CD14-positive monocyte (primary cell): ENCODE data around the gene DACT3. TPM values are rescaled to one million over a fixed set of nuclear protein-coding genes. Genes with fewer than 3 reads are reported as not detected.

Source experiments
- DNase-seq, 3 donors: peaks; one replicate each; pipeline ENCODE4 v3.0.0-alpha.2; 2011 to 2022
- H2AFZ ChIP-seq: 2 replicates; pipeline ENCODE4 v1.6.0; 2012; ENCODE audit warnings: mild to moderate bottlenecking, low read depth, low read length, inconsistent platforms; ENCODE audit not compliant: insufficient read depth, poor library complexity, severe bottlenecking
- H3K27ac ChIP-seq, 2 donors: 1 replicate in 1 of 2; 2 replicates in 1 of 2; pipeline ENCODE4 v1.5.1; 2012 to 2013; ENCODE audit warnings: low read length in 2 of 2, control low read depth in 1 of 2, inconsistent platforms in 1 of 2, low read depth in 1 of 2, mild to moderate bottlenecking in 1 of 2
- H3K27me3 ChIP-seq, 2 donors: one replicate each; pipeline versions ENCODE4 v1.6.0 to v1.6.1; 2011 to 2013; ENCODE audit warnings: low read length in 2 of 2; ENCODE audit not compliant: control insufficient read depth in 2 of 2, insufficient read depth in 2 of 2
- H3K36me3 ChIP-seq, 2 donors: replicated peaks in 1 of 2; 1 replicate in 1 of 2; 2 replicates in 1 of 2; pipeline versions ENCODE4 v1.5.1 to v1.6.1; 2012 to 2013; ENCODE audit warnings: low read length in 2 of 2, control low read depth in 1 of 2, inconsistent platforms in 1 of 2, mild to moderate bottlenecking in 1 of 2; ENCODE audit not compliant: insufficient read depth in 2 of 2, control insufficient read depth in 1 of 2
- H3K4me1 ChIP-seq, 2 donors: 1 replicate in 1 of 2; 2 replicates in 1 of 2; pipeline versions ENCODE4 v1.5.1 to v1.6.1; 2012 to 2013; ENCODE audit warnings: low read length in 2 of 2, control low read depth in 1 of 2, inconsistent platforms in 1 of 2, mild to moderate bottlenecking in 1 of 2, moderate library complexity in 1 of 2; ENCODE audit not compliant: insufficient read depth in 2 of 2, control insufficient read depth in 1 of 2
- H3K4me2 ChIP-seq: replicated peaks from 2 replicates; pipeline ENCODE3; 2012; ENCODE audit warnings: low read length, moderate library complexity, mild to moderate bottlenecking; ENCODE audit not compliant: poor library complexity, severe bottlenecking; ENCODE audit errors: extremely low read depth
- H3K4me3 ChIP-seq, 3 experiments: fragments of 200-600 bp in 1 of 3; sonication (generic) in 1 of 3; replicated peaks in 1 of 3; 1 replicate in 2 of 3; 2 replicates in 1 of 3; pipeline ENCODE4 v1.5.1; 2011 to 2013; ENCODE audit warnings: low read length in 3 of 3, mild to moderate bottlenecking in 3 of 3, control low read depth in 2 of 3, low read depth in 2 of 3, inconsistent platforms in 1 of 3, moderate library complexity in 1 of 3
- H3K79me2 ChIP-seq: 2 replicates; pipeline ENCODE4 v1.6.0; 2012; ENCODE audit warnings: mild to moderate bottlenecking, control low read depth, inconsistent platforms, low read length, moderate library complexity; ENCODE audit not compliant: insufficient read depth
- H3K9ac ChIP-seq: 2 replicates; pipeline ENCODE4 v1.6.0; 2017; ENCODE audit warnings: low read length, mild to moderate bottlenecking; ENCODE audit not compliant: insufficient read depth, poor library complexity, severe bottlenecking
- H3K9me3 ChIP-seq, 2 donors: replicated peaks in 1 of 2; 1 replicate in 1 of 2; 2 replicates in 1 of 2; pipeline versions ENCODE4 v1.5.1 to v1.6.1; 2012 to 2013; ENCODE audit warnings: low read length in 2 of 2, control low read depth in 1 of 2; ENCODE audit not compliant: control insufficient read depth in 1 of 2, insufficient read depth in 1 of 2
- H4K20me1 ChIP-seq: 2 replicates; pipeline ENCODE4 v1.6.0; 2012; ENCODE audit warnings: mild to moderate bottlenecking, low read length, control low read depth, moderate library complexity; ENCODE audit not compliant: insufficient read depth
- H3K27ac Mint-ChIP-seq, 7 donors: one replicate each; pipeline ENCODE4 v1.8.0; 2020; ENCODE audit warnings: mild to moderate bottlenecking in 7 of 7, mixed read lengths in 7 of 7, moderate library complexity in 6 of 7, inconsistent platforms in 2 of 7
- H3K27me3 Mint-ChIP-seq, 3 donors: one replicate each; pipeline ENCODE4 v1.8.0; 2021 to 2022; ENCODE audit warnings: low read depth in 3 of 3, mild to moderate bottlenecking in 3 of 3, mixed read lengths in 3 of 3, moderate library complexity in 3 of 3, inconsistent platforms in 1 of 3
- H3K36me3 Mint-ChIP-seq, 2 donors: one replicate each; pipeline ENCODE4 v1.8.0; 2020; ENCODE audit warnings: mixed read lengths in 2 of 2, inconsistent platforms in 1 of 2, mild to moderate bottlenecking in 1 of 2
- H3K4me1 Mint-ChIP-seq: one replicate; pipeline ENCODE4 v1.8.0; 2020; ENCODE audit warnings: mild to moderate bottlenecking, mixed read lengths
- H3K4me3 Mint-ChIP-seq, 2 donors: one replicate each; pipeline ENCODE4 v1.8.0; 2020; ENCODE audit warnings: mild to moderate bottlenecking in 2 of 2, mixed read lengths in 2 of 2, moderate library complexity in 1 of 2
- H3K9me3 Mint-ChIP-seq, 7 donors: one replicate each; pipeline ENCODE4 v1.8.0; 2020 to 2022; ENCODE audit warnings: mixed read lengths in 7 of 7, mild to moderate bottlenecking in 6 of 7, moderate library complexity in 6 of 7, inconsistent platforms in 2 of 7
- CTCF ChIP-seq: fragments of 200-600 bp; IDR thresholded peaks from one replicate; pipeline ENCODE4 v1.8.0; 2022; ENCODE audit warnings: antibody characterized with exemption, mild to moderate bottlenecking
- WGBS: methylation state at CpG from one replicate; pipeline ENCODE4 v1.1.5; 2013; ENCODE audit warnings: missing lambda C conversion rate; ENCODE audit not compliant: insufficient coverage; 5-methylcytosine and 5-hydroxymethylcytosine counted together
- intact Hi-C, 2 donors: fragments of 100-400 bp; cut with micrococcal nuclease; formaldehyde crosslinking; loops; one replicate each; pipeline versions ENCODE4 v1.15.0 to v1.15.1; 2023
- polyA plus RNA-seq, 3 donors: library from polyadenylated mRNA; depleted of rRNA in 1 of 3; unstranded in 2 of 3; stranded (reverse) in 1 of 3; fragments of 300-500 nt in 2 of 3; fragments of >200 nt in 1 of 3; fragmentation: Illumina TruSeq in 2 of 3; gene quantifications; 1 replicate in 2 of 3; 2 replicates in 1 of 3; pipeline ENCODE4 v1.2.3, GENCODE V29; 2012 to 2021
- small RNA-seq: library from RNA; depleted of rRNA; stranded (forward); fragments of <200 nt; gene quantifications from one replicate; pipeline ENCODE3, GENCODE V24; 2012; ENCODE audit warnings: low read depth; ENCODE audit not compliant: insufficient read length

The DACT3 gene
- polyA plus RNA-seq, 3 donors, result 0.05 to 0.23 (median 0.09) TPM

- Histone ChIP-seq H3K4me1 (peaks cover 23 to 27% of the 10 kb centered on the region in 2 donors), H3K4me2 (no peak overlapping the region), H3K9me3 (peaks cover 4 to 6% of the 10 kb centered on the region in 2 donors), H3K27me3 (no peaks in the 10 kb centered on the region), H3K27ac (no peak overlapping the region), H3K79me2 (peaks cover 23% of the 10 kb centered on the region), H3K4me3 (no peak overlapping the region), H4K20me1 (peaks cover 17% of the 10 kb centered on the region), H2AFZ (no peak overlapping the region), H3K9ac (no peak overlapping the region), H3K36me3 (no peaks in the 10 kb centered on the region)
- WGBS, result 100% methylated on average over 1 of the region's 4 CpGs
- H3K27ac Mint-ChIP-seq, result no peak overlapping the region
- H3K27me3 Mint-ChIP-seq, result peaks cover 5 to 10% (median 5%) of the 10 kb centered on the region in 3 donors
- DNase-seq, result no peak
- peaks cover 3 to 6% of the 10 kb centered on the region in 2 donors for H3K36me3 Mint-ChIP-seq
- TF ChIP-seq CTCF, result no peak
- H3K4me3 Mint-ChIP-seq, result no peak overlapping the region
- H3K4me1 Mint-ChIP-seq, result peaks cover 22% of the 10 kb centered on the region
- intact Hi-C loops, result no loop called here
- peaks cover 4 to 17% (median 15%) of the 10 kb centered on the region in 7 donors for H3K9me3 Mint-ChIP-seq
Measured at GRCh38 chr19:46598372-46598917, 62.5 kb downstream of the DACT3 start.

Small RNAs within 50 kb of the gene (small RNA-seq; reads per million reads assigned to genes)
- not detected for gene MIR320E
- gene RN7SL364P, result not detected

Other genes with a start within 250 kb of the DACT3 start
- gene CCDC8, start 247.6 kb downstream of the DACT3 start, polyA plus RNA-seq, result not detected
- not detected for gene PNMA8C, start 232.2 kb downstream of the DACT3 start, polyA plus RNA-seq
- gene PNMA8A, start 189.6 kb downstream of the DACT3 start, polyA plus RNA-seq, result not detected
- gene PNMA8B, start 165.3 kb downstream of the DACT3 start, polyA plus RNA-seq, result under 1 TPM in 2 of 3 donors, not detected in 1; 0.07 to 0.16 TPM
- 100 to 1,000 TPM; 165 to 240 (median 177) TPM for gene CALM3, start 59.9 kb downstream of the DACT3 start, polyA plus RNA-seq
- gene PTGIR, start 36.1 kb downstream of the DACT3 start, polyA plus RNA-seq, result 10 to 100 TPM; 12.8 to 51.2 (median 14.1) TPM
- gene GNG8, start 25.0 kb downstream of the DACT3 start, polyA plus RNA-seq, result not detected
- 10 to 100 TPM in 1 of 3 donors, 1 to 10 TPM in 2; 6.5 to 46.9 (median 8.1) TPM for gene PRKD2, start 55.9 kb upstream of the DACT3 start, polyA plus RNA-seq
- 10 to 100 TPM in 1 of 3 donors, 1 to 10 TPM in 2; 2.1 to 21.5 (median 2.7) TPM for gene FKRP, start 84.9 kb upstream of the DACT3 start, polyA plus RNA-seq
- 100 to 1,000 TPM in 1 of 3 donors, 10 to 100 TPM in 2; 37.5 to 239 (median 48.0) TPM for gene STRN4, start 85.3 kb upstream of the DACT3 start, polyA plus RNA-seq
- gene SLC1A5, start 127.4 kb upstream of the DACT3 start, polyA plus RNA-seq, result 10 to 100 TPM; 34.6 to 64.9 (median 57.3) TPM
- gene AP2S1, start 189.7 kb upstream of the DACT3 start, polyA plus RNA-seq, result 100 to 1,000 TPM; 123 to 194 (median 170) TPM
- gene ARHGAP35, start 199.8 kb upstream of the DACT3 start, polyA plus RNA-seq, result 1 to 10 TPM; 1.5 to 7.6 (median 2.0) TPM